ENCODE data around the gene NXPH3. TPM values are rescaled to one million over a fixed set of nuclear protein-coding genes. Genes with fewer than 3 reads are reported as not detected.

The NXPH3 gene
- total RNA-seq, 1 donor from 2014 or later = not detected

GRCh38 chr17:49582789-49583188 is 7.1 kb downstream of the NXPH3 start:
- FAIRE-seq (no peak), DNase-seq (ENCODE audit: low read depth) (peak; percentile 28)
- H3K4me3 ChIP-seq (ENCODE audit: low read depth, low read length) = no peak overlapping the region
- H3K36me3 ChIP-seq (ENCODE audit: control insufficient read depth, insufficient read depth, low read length) = no peaks in the 10 kb centered on the region
- TF ChIP-seq CTCF (IDR thresholded peaks at IDR 0.05; ENCODE audit: insufficient read depth, low read length, severe bottlenecking) = no peak
- no peaks in the 10 kb centered on the region for H3K27me3 ChIP-seq (ENCODE audit: control insufficient read depth, insufficient read depth, low read length)

- TF ChIP-seq CTCF (IDR thresholded peaks at IDR 0.05; ENCODE audit: insufficient read depth, low read length, severe bottlenecking) = no peak
- H3K27me3 ChIP-seq (ENCODE audit: control insufficient read depth, insufficient read depth, low read length) = no peaks in the 10 kb centered on the region
- no peak overlapping the region for H3K4me3 ChIP-seq (ENCODE audit: low read depth, low read length)
- FAIRE-seq (no peak), DNase-seq (ENCODE audit: low read depth) (no peak)
- H3K36me3 ChIP-seq (ENCODE audit: control insufficient read depth, insufficient read depth, low read length) = no peaks in the 10 kb centered on the region
These were observed 7.6 kb downstream of the NXPH3 start for GRCh38 chr17:49583226-49583625.

- H3K4me3 ChIP-seq (ENCODE audit: low read depth, low read length) = no peak overlapping the region
- no peaks in the 10 kb centered on the region for H3K27me3 ChIP-seq (ENCODE audit: control insufficient read depth, insufficient read depth, low read length)
- no peaks in the 10 kb centered on the region for H3K36me3 ChIP-seq (ENCODE audit: control insufficient read depth, insufficient read depth, low read length)
- DNase-seq (ENCODE audit: low read depth) (no peak), FAIRE-seq (no peak)
- no peak for TF ChIP-seq CTCF (IDR thresholded peaks at IDR 0.05; ENCODE audit: insufficient read depth, low read length, severe bottlenecking)
These were observed 8.2 kb downstream of the NXPH3 start for GRCh38 chr17:49583889-49584288.

- no peak overlapping the region for H3K4me3 ChIP-seq (ENCODE audit: low read depth, low read length)
- FAIRE-seq (peak; percentile 95), DNase-seq (ENCODE audit: low read depth) (no peak)
- H3K27me3 ChIP-seq (ENCODE audit: control insufficient read depth, insufficient read depth, low read length) = no peaks in the 10 kb centered on the region
- H3K36me3 ChIP-seq (ENCODE audit: control insufficient read depth, insufficient read depth, low read length) = no peaks in the 10 kb centered on the region
- TF ChIP-seq CTCF (IDR thresholded peaks at IDR 0.05; ENCODE audit: insufficient read depth, low read length, severe bottlenecking) = peak; percentile 29
These were observed 9.9 kb downstream of the NXPH3 start for GRCh38 chr17:49585422-49586027.

GRCh38 chr17:49587366-49588073 is 11.8 kb downstream of the NXPH3 start:
- FAIRE-seq (no peak), DNase-seq (ENCODE audit: low read depth) (no peak)
- Histone ChIP-seq H3K4me3 (ENCODE audit: low read depth, low read length) (no peak overlapping the region), H3K36me3 (ENCODE audit: control insufficient read depth, insufficient read depth, low read length) (no peaks in the 10 kb centered on the region), H3K27me3 (ENCODE audit: control insufficient read depth, insufficient read depth, low read length) (no peaks in the 10 kb centered on the region)
- no peak for TF ChIP-seq CTCF (IDR thresholded peaks at IDR 0.05; ENCODE audit: insufficient read depth, low read length, severe bottlenecking)
